IPS-NIHi7 (cell line): Measurements from ENCODE around the gene KCNG4.

Experiments used
- DNase-seq: peaks from one replicate; pipeline ENCODE4 v3.0.0; 2012; ENCODE audit warnings: mixed read lengths; ENCODE audit errors: extremely low spot score

KCNG4 gene

GRCh38 chr16:84183911-84184591, 55.8 kb downstream of the KCNG4 start:
- no peak for DNase-seq

DNA sequence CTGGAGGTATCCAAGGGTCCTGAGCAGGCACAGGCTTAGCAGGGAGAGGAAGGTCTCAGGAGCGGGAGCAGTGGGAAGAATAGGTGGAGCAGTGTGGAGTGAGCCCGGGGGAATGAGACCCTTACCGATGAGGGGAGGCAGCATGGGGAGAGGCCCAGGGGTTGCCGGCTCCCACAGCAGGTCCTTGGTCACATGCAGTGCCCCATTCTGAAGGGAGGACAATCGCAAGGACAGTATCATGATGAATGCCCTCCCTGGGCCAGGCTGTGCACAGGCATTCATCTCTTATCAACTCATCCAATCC, 56.3 kb downstream of the KCNG4 start:
- no peak for DNase-seq

- no peak for DNase-seq
Observed at GRCh38 chr16:84182680-84183571, 56.9 kb downstream of the KCNG4 start.

DNA sequence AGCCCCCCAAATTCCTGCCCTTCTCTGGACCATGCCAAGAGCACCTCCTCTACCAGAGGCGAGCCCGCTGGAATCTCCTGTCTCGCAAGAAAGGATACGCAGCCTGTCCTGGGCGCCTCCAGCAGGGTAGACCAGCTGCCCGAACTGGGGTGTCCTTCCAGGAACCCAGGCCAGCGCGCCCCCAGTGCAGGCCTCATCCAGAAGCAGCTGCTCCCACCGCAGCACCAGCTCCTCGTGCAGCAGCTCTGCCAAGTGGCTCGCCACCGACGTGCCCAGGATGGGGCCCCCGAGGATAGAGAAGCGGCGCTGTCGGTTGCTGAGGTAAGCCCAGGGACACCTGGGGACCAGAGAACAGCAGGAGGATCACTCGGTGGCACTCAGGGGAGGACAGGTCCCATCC, 57.7 kb downstream of the KCNG4 start:
- DNase-seq = no peak

DNA sequence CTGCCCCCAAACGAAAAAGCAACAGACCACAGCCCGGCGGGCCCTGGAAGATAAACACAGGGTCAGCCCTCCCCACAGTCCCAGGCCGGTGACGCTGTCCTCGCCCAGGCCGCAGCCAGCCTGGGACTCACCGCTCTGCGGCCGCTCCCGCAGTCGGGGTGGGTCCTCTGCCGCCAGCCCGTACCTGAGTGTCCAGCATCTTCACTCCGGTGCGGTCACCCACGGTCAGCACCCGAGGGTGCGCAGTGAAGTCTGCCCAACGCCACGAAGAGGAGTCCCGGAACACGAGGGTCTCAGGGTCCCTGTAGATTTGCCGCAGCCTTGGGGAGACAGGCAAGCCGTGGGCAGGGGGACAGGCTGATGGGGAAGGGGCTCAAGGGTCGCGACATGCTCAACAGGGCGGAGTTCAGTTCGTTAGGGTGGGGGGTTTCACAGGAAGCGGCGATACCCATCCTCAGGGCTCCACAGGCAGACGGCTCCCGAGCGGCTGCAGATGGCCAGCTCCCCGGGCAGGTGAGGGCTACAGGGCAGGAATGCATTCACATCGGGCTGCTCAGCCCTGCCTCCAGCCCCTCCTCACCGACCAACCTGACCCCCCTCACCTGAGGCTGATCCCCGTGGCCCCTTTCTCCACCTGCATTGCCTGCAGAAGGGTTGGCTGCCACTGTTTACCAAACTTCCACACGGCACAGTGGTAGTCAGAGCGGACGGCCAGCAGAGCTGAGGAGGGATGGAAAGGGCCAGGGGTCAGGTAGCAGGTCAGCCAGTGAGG, 58.5 kb downstream of the KCNG4 start:
- DNase-seq = no peak

- DNase-seq = no peak
Observed at GRCh38 chr16:84180519-84181140, 59.2 kb downstream of the KCNG4 start.

DNA sequence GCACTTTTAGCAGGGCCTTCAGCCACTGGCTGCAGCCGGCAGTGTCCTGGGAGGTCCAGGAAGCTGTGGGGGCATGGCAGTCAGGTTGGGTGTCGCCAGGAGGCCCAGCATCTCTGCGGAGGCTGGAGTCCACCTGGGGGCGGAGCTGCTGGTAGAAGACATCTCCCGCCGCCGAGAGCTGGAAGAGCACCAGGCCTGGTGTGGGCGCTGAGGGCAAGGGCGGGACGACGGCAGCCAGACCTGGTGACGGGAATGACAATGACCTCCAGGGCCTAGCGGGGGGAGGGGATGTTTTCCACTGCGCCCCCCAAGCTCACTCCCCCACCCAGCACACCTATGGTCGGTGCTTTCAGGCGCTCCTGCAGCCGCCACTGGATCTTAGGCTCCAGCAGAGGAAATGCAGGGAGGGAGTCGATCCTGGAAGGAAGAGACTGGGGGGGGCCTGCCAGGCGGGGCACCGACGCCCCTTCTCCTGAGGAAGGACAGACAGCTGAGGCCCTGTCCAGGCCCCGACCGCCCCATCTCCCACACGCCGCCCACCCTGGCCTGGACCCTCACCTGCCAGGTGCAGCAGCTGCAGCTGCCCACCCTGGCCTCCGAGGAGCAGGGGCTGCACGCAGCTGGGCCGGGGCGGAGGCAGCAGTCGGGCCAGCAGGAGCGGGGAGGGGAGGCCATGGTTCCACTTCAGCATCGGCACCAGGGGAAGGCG, 60.0 kb downstream of the KCNG4 start:
- no peak for DNase-seq

GRCh38 chr16:84178892-84179611, 60.8 kb downstream of the KCNG4 start:
- no peak for DNase-seq

DNA sequence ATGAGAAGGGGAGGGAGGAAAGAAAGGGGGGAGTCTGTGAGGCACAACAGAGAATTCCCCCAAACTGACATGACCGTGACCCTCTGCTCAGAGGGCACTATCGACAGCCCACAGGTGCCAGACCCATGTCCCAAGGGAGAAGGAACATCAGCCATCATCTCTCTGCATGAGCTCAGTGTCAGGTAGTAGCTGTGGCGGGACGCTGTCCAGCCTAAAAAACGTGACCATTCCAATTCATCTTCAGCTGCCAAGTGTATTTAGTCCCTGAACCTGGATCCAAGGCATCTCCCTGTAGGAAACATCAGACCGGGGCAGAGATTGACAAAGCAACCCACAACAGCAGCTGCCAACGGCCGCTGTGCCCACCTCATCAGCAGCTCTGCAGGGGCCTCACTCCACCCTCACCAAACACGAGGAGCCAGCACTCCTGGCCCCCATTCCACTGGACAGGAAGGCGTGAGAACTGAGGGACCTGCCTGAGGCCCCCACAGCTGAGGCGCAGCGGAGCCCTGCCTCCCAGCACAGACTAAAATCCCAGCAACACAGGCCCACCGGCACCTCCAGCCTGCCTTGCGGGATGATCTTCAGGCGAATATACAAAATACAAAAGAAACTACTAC, 61.6 kb downstream of the KCNG4 start:
- no peak for DNase-seq

GRCh38 chr16:84177741-84178073, 62.1 kb downstream of the KCNG4 start:
- DNase-seq = no peak

DNA sequence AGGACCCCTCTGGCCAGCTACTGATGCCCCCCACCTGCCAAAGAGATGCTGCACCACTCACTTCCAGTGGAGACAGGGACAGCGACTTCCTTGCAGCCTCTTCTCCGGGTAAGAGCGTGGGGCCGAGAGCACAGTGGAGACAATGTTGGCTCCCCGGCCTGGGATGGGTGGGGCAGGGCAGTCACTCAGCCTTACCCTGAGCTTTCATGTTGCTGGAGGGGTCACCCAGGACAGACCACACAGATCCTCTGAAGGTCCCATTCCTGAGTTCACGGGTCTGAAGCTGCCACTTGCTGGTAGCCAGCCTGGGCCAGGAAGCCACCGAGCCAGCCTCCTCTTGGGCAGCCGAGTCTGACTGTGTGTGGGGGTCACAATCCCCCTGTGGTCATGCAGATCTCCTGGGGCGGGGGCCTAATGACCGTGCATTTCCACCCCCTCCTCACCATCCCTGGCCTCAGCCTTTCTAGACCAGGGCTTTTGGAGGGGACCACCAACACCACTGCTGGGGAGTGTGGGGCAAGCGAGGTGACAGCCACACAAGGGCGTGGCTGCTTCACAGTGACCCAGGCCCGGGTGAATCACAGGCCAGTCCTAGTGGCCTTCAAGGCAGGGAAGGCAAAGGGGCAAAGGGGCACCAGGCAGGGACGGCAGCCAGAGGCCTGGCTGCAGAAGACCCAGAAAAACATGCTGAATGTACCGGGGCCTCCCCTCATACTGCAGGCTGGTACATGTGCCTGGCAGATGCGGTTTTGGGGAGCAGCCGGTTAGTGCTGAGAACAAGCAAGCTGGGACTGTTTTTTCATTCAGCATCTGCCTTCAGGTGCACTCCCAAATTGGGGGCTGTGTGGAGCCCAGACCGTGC, 63.4 kb downstream of the KCNG4 start:
- DNase-seq = no peak

DNA sequence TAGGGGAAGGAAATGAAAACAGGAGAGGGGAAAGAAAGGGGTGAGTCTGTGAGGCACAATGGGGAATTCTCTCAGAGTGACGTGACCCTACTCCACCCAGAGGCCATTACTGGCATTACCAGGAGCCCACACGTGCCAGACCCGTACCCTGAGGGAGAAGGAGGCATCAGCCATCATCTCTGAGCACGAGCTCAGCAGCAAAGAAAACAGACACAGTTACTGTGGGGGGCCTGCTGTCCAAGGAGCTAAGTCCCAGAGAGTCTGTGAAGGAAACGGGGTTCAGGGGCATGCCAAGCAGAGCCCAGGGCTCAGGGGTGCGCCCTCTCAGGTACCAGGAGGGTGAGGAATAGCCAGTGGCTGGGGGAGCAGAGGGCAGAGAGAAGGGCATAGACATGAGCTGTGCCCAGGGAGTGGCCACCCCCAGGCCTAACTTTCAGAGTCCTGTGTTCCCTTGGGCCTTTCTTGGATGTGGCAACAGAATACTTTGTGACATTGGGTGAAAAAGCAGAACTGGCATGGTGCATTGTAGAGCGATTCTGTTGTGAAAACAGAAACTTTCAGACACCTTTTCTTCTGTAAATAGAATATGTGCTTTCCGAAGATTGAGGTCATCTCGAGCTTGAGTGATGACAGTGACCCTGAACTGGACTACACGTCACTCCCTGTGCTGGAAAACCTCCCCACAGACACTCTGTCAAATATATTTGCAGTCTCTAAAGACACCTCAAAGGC, 64.3 kb downstream of the KCNG4 start:
- peak; percentile 89 for DNase-seq

DNA sequence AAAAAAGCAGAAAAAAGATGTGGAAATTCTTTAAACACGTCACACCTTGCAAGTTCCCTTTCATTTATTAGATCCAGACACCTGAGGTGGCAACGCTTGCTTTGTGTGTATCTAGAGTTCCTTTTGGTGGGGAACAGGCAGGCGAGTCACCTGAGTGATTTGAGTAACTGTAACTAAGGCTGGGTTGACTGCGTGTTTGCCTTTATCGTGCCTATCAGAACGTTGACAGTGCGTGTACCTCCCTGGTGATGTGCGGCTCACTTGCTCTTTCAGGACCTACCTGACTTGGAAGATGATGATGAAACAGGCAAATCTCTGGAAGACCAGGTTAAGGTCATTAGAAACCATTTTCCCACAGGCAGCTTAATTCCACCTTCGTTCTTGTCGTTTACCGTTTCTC, 65.4 kb downstream of the KCNG4 start:
- DNase-seq = no peak

- DNase-seq = no peak
Observed at GRCh38 chr16:84169765-84170310, 70.0 kb downstream of the KCNG4 start.
